Measurements from ENCODE around the gene TMBIM6. TPM values are rescaled to one million over a fixed set of nuclear protein-coding genes. Genes with fewer than 3 reads are reported as not detected.
"Not testable (repeated sequence)": the region's sequence is repeated elsewhere in the genome, so short reads cannot be mapped to it uniquely, and the experiment has no call there.

TMBIM6 gene
- total RNA-seq, 1 donor from 2014 or later = 256 TPM

DNA sequence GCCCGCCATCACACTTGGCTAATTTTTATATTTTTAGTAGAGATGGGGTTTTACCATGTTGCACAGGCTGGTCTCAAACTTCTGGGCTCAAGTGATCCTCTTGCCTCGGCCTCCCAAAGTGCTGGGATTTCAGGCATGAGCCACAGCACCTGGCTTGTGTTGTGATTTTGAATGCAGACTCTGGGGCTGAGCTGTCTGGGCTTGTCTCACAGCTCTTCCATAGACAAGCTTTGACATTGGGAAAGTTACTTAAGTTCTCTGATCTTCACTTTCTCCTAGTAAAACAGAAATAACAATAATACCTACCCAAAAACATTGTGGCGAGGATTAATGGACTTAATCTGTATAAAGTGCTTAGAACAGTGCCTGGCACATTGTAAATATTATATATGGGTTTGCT is 36.0 kb downstream of the TMBIM6 start:
- DNase-seq = no peak

DNA sequence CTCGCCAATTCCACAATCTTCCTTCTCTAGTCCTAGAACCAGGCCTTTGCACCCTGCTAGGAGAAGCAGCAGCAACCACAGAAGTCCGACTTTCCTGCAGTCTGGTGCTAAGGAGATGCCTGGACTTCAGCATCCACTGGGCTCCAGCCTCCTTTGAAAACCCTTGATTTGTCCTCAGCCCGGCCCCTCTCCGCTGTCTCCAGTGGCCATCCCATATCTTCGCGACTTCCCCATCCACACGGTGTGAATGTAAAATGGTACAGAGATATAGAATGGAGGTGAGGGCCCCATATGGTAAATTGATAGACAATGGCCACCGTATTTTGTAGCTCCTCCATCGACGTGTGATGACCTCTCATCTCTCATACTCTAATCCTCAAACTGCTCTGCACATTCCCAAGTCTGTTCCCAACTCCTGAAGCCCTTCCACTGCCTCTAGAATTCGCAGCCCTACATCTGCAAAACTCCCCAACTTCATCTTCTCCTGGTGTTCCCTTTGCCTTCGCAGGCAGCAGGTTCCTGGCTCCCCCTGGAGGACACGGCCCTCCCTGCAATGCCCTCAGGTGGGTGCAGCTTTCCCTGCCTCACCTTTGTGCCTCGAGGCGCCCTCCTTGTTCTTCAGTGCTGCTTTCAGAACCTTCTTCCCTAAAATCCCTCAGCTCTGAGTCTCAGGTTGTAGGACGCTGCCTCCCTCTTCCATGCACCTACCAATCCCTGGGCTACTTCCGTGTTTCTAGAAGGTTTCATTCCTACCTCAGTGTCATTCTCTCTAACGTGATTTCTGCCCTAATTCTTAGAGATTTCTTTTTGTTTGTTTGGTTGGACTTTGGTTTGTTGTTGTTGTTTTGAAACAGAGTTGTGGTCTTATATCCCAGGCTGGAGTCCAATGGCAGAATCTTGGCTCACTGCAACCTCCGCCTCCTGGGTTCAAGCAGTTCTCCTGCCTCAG is 36.7 kb downstream of the TMBIM6 start:
- DNase-seq = no peak

DNA sequence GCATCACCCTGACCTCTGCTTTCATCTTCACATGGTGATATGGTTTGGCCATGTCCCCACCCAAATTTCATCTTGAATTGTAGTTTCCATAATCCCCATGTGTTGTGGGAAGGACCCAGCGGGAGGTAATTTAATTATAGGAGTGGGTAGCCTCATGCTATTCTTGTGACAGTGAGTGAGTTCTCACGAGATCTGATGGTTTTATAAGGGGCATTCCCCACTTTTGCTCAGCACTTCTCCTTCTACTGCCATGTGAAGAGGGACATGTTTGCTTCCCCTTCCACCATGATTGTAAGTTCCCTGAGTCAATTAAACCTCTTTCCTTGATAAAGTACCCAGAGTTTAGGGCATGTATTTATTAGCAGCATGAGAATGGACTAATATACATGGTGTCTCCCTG is 38.2 kb downstream of the TMBIM6 start:
- no peak for DNase-seq

DNA sequence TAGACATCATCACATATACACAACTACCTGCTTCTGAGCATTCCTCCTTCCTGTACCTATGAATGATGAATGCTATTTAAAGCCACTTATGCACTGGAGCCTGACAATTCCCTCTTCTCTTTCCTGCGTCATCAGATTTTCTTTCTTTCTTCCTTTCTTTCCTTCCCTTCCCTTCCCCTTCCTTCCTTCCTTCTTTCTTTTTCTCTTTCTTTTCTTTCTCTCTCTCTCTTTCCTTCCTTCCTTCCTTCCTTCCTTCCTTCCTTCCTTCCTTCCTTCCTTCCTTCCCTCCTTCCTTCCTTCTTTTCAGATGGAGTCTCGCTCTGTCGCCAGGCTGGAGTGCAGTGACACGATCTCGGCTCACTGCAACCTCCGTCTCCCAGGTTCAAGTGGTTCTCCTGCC is 39.6 kb downstream of the TMBIM6 start:
- not testable (repeated sequence) for DNase-seq

DNA sequence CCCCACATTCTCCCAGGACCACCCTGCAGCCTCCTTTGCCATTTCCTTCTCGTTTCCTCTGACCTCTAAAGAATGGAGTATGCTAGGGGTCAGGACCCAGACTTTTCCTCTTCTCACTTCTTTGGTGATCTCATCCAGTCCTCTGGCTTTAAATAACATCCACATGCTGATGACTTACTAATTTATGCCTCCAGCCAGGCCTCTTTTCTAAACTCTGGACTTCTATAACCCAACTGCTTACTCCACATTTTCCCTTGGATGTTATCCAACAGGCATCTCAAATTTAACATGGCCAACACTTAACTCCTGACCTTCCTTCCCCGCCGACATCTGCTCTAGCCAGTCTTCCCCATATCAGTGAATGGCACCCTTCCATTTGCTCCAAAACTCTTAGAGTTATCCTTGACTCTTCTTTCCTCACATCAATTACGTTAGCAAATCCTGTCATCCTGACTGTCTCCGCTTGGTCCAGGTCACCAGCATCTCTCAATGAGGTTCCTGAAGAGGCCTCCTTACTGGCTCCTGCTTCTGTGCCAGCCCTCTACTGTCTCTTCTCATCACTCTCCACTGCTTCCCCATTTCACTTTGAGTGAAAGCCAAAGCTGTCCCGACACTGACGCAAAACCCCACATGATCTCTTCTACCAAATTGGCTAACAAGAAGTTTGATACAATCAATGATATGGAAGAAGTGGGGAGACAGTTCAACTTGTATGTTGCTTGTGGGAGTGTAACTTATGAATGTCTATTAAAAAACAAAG is 42.7 kb downstream of the TMBIM6 start:
- DNase-seq = no peak

DNA sequence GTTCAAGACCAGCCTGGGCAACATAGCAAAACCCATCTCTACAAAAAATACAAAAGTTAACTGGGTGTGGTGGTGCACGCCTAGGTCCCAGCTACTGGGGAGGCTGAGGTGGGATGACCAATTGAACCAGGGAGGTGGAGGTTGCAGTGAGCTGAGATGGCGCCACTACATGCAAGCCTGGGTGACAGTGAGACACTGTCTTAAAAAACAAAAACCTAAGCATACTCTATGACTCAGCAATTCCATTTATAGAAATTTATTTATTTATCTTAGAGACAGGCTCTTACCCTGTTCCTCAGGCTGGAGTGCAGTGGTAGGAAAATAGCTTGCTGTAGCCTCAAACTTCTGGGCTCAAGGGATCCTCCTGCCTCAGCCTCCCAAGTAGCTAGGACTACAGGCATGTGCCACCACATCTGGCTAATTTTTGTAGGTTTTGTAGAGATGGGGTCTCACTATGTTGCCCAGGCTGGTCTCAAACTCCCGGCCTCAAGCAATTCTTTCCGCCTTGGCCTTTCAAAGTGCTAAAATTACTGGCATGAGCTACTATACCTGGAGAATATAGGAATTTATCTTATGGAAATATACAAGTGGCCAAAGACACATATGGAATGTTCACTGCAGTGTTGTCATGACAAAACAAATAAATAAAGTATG is 43.5 kb downstream of the TMBIM6 start:
- DNase-seq = no peak

DNA sequence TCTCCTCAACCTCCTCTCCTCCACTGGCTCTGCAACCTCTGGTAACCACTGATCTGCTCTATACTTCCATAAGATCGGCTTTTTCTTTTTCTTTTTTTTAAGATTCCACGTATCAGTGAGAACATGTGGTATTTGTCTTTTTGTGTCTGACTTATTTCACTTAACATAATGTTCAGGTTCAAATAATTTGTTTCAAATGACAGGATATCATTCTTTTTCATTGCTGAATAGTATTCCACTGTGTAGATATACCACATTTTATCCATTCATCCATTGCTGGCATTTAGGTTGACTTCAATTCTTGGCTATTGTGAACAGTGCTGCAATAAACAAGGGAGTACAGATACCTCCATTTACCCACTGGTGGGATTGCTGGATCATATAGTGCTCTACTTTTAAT is 46.3 kb downstream of the TMBIM6 start:
- no peak for DNase-seq

DNA sequence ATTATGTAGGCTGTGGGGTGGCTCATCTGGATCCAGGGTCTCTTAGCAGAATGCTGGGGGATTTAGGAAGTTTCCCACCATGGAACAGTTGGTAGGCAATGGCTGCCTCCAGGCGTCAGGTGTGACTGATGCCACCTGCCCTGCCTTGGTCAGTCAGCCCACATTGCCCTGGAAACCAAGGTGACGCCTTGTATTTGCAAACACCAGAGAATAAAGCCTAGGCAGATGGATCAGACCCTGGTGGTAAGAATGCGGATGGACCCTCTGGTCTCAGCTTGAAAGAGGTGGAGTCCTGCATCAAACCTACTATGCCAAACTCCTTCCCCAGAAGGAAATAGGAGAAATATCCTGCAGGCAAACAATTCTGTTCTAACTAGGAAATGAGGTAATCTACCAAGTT is 48.6 kb downstream of the TMBIM6 start:
- DNase-seq = no peak

DNA sequence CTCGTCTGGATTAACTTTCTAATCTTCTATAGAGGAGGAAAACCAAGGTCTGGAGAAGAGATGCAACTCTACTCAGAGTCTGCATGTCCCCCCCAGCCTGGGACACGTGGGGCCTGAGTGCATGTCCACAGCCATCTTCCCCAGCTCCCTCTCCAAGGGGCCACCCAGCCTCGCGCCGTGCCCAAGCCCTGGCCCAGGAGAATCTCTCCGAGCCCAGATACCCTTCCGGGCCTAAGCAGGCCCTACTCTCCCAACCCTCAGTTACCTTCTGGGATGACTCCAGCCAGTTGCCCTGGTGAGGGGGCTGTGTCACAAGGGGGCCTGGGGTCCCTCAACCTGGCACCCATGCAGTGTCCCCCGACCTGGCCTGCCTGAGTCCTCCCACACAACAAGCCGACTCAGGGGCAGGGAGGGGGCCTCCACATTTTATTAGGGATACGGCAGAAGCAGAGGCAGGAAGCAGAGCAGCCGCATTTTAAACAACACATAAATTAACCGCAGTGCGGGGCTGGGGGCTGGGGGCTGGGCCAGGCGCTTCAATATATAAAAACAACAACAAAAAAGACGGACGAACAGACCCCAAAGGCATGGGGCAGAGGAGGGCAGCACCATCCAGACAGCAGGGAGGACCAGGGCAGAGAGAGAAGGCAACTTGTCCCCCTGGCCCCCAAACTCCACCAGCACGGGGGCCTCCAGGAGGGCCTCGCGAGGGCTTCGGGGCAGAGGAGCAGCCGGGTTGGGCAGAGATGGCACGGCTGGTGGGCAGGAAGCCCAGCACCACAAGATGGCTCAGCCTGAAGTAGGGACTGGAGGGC is 49.6 kb downstream of the TMBIM6 start:
- no peak for DNase-seq

DNA sequence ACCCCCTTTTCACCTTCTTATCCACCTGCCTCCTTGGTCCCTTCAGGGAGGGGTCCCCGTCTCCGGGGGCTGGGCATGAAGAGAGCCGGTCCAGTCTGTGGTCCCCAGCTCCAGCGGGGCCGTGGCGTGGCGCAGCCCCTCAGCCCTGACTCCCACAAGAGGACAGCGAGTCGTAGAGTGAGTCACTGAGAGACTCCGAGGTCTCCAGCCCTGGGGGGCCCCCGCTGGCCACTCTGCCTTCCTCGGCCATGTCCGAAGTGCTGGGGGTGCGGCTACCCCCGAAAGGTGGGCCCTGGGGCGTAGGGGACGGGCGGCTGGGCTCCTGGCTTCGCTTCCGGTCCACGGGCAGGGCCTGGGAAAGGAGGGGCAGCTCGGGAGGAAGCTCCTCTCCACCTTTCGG is 50.3 kb downstream of the TMBIM6 start:
- DNase-seq = no peak

DNA sequence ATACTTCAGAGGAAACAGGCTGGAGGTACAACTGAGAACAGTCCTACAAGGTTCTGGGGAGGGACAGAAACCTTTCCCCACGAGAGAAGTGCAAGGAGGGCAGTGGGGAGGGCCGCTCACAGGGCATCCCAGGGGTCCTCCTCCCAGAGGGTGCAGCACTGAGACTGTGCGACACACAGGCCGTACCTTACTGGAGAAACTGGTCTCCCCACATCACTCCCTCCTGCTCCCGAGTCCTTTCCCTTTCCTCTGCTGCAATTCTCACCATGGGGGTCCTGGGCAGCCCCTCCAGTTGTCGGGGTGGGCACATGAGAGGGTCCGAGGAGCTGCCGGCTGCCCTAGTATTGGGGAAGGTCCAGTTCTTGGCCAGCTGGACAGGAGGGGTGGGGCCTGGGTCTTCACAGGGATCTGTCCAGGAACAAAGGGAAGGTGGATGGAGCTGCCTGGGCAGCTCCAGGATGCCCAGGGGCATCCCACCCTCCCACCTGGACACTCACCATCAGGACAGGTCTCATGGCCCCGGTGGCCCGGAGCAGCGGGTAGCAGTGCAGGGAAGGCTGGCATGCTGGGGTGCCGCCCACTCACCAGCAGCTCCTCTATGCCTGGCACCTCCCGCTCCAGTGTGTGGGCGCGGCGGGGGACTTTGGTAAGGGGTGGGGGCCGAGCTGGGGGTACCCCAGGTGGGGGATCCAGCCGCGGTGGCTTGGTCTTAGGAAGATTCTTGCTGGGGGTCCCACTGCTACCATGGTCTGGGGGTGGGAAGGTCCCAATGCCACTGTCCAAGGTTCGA is 51.0 kb downstream of the TMBIM6 start:
- DNase-seq = no peak

DNA sequence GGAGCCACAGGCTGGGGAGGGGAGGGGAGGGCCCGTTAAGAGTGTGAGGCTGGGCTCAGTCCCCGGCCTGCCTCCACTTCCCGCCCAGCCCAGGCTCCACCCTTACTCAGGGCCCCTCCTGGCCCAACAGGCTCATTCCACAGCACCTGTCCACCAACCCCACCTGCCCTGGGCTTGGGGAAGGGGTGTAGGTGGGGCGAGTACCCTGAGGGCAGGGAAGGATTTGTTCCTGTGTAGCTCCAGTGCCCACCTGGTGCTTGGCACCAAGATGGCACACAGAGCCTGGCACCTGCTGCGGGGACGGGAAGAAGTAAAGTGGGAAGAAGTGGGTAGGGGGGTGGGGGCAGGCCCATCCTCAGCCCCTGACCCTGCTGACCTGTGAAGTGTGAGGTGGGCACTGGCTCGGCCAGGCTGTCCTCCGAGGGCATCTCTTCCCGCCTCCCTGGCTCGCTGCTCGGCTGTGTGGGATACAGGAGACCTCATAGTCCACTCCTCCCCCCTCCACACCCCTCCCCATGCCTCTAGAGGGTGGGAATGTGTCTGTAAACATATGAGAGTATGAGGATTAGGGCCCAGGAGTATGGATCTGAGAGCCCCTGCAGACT is 51.7 kb downstream of the TMBIM6 start:
- DNase-seq = no peak

DNA sequence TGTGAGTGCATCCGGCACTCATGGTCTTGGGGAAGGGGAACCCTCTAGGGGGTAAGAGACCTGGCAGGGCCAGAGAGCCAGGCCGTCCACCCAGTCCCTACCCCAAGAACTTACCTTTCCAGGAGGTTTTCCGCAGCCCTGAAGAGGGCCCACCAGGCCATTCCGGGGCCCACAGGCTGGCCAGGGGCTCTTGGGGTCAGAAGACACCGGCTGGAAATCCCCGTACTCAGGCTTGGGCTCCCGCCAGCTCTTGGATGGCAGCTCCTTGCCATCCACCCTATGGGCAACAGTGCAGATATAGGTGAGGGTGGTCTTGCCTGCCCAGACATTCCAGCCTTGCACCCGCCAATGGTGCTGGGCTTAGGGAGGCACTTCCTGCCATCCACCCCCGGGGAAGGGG is 52.3 kb downstream of the TMBIM6 start:
- no peak for DNase-seq

DNA sequence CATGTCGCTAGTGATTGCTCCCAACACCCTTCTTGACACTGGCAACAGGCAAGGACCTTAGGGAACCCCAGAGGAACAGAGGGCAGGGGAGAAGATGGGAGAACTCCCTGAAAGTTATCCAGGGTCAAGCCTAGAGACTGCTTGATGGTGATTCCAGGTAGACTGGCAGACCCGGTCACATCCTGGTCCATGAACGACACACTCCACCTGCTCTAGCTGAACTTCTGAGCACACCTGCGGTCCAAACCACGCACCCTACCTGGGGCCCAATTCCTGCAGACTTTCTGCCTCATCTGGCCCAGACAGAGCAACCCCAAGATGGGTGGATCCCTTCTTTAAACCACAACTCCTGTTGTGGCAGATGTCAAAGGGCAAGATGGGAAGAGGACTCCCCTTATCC is 52.7 kb downstream of the TMBIM6 start:
- DNase-seq = no peak

DNA sequence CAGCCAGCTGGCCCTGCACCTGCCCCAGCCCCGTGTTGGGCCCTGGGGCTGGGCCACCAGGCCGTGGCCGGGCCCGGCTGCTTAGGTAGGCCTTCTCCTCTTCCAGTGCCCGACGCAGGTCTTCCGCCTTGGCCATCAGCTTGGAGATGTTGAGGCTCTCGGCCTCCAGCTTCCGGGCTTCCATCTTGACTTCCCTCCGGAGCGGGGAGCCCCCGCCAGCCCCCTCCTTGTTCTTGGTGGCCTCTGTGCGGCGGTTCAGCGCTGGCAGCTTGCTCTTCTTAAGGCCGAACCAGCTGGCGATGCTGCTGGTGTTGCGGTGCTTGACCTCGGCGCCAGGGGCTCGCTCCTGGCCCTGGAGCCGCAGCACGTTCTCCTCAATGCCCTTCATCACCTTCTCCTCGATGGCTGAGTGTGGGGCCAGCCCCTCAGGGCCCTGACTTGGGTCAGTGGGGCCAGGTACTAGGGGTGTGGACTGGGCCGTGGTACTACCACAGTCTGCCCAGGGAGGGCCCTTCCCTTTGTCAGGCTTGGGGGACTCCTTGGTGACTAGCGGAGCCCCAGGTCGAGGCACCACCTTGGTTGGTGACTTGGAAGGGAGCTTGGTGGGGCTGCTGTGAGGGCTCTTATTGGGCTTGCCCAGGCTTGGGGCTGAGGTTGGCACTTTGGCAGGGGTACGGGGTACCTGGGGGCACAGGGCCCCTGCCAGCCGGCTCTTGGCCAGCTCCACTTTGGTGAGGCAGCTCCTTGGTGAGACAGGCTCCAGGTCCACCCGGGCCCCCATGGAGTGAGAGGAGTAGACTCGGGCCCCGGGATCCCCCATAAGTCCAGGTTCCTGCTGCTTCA is 53.7 kb downstream of the TMBIM6 start:
- DNase-seq = no peak

DNA sequence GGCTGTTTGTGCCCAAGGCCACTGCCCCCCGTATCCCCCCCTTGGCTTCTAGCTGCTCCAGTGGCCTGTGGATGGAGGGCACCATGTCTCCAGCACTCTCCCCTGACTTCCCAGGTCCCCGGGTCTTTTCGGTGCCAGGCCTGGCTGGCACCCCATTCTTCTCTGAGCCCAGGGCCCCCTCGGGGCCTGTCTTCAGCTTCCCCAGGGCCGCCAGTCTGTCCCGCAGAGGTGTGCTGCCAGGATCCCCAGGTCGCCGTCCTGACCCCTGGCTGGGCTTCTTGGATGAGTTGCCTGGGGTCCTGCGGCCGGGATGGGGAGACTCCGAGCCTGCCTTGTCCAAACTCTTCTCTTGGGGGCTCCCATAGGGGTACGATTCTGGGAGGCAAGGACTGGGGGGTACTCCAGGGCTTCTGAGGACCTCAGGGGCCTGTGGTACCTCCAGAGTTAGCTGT is 54.3 kb downstream of the TMBIM6 start:
- DNase-seq = no peak

DNA sequence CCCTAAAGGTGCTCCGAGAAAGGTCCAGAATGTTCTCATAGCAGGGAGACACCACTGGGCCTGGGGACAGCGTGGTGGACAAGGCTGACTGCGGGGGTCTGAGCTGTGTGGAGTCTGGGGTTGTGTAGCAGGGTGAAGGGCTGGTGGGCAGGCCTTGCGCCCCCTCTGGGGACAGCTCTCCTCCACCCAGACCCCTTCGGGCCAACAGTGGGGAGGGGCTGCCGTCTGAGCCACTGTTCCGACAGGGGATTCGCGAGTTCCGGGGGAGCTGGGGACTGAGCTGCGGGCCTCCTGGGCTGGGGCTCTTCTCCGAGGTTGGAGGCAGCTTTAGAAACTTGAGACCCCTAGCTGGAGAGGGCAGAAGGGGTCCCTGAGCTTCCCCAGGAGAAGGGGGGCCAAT is 54.8 kb downstream of the TMBIM6 start:
- no peak for DNase-seq

DNA sequence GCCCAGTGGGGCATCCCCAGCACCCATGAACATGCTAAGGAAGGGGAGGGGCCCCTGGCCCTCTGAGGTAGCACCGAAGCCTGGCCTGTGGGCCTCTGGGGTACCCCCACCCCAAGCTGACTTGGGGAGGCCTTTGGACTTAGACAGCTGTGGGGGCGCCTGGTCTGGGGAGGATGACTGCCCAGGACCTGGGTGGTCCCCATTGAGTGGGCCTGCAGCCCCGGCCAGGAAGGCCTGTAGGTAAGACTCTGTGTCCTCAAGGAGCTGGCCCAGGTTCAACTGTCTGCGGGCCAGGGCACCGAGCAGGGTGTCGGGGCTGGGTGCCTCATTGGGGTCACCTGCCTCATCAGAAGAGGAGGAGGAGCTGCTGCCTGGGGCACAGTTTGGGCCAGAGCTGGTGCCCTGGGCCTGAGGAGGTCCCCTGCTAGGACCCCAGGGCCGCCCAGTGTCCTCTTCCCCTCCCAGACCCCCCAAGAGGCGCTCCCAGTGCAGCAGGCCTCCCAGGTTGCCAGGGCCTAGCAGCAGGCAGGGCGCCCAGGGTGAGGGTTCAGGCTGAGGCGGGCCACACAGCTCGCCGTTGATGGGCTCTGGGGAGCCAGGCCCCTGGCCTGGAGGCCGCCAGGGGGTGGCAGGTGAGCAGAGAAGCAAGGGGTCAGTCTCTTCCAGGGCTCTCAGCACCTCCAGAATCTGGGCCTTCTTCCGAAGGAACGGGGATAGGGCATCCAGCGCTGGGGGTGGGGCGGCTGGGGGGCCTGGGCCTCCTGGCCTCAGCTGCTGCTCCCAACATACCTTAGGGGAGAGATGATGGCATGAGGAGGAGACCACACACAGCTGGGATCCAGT is 55.5 kb downstream of the TMBIM6 start:
- DNase-seq = no peak

DNA sequence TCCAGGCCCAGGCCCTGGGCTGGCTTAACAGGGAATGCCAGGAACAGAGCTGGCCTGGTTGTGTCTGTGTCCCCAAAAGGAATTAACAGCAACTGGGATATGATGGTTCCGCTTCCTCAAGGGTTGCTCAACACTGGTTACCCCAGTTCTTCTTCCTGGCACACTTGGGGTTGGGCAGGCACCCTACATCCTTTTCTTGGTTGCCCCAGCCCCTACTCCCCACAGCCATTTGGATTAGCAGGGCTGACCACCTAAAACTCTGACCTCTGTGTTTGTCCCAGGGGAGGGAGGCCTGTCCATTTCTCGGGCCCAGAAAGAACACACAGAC is 56.1 kb downstream of the TMBIM6 start:
- DNase-seq = no peak
